Measurements from ENCODE around the gene SLC2A3.
"Not testable (repeated sequence)": the region's sequence is repeated elsewhere in the genome, so short reads cannot be mapped to it uniquely, and the experiment has no call there.

SLC2A3 gene

DNA sequence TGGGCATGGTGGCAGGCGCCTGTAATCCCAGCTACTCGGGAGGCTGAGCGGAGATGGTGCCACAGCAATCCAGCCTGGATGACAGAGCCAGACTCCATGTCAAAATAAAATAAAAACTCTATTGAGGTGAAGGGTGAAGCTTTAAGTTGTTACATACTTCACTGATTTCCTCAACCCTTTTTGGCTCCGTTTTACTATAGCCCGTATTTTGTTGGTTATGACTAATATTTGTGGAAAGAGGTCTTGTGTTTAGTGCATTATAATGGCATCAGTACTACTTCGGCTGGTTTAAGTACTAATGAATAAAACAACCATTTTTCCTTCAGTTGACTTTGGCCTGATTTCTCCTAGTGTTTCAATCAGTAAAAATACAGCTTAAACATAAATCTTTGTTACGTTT lies 36.2 kb downstream of the SLC2A3 start:
- Histone ChIP-seq H3K4me1 (no peaks in the 10 kb centered on the region), H3K27ac (no peak overlapping the region), H3K27me3 (ENCODE audit: control insufficient read depth, insufficient read depth, low read length) (no peaks in the 10 kb centered on the region), H3K9ac (no peak overlapping the region), H3K9me3 (ENCODE audit: control insufficient read depth, low read length) (no peaks in the 10 kb centered on the region), H3K4me3 (ENCODE audit: low read depth, low read length) (no peak overlapping the region), H3K4me2 (ENCODE audit: low read length) (no peak overlapping the region), H2AFZ (no peak overlapping the region), H3K79me2 (no peaks in the 10 kb centered on the region), H3K36me3 (ENCODE audit: control insufficient read depth, insufficient read depth, low read length) (no peaks in the 10 kb centered on the region)
- no peak for TF ChIP-seq CTCF (IDR thresholded peaks at IDR 0.05)

GRCh38 chr12:7896726-7897125 lies 39.3 kb downstream of the SLC2A3 start:
- not testable (repeated sequence) for H3K36me3 ChIP-seq (ENCODE audit: control insufficient read depth, insufficient read depth, low read length); H3K4me1 ChIP-seq; H3K27me3 ChIP-seq (ENCODE audit: control insufficient read depth, insufficient read depth, low read length); H3K79me2 ChIP-seq; H2AFZ ChIP-seq; H3K4me2 ChIP-seq (ENCODE audit: low read length); H3K9ac ChIP-seq; H3K9me3 ChIP-seq (ENCODE audit: control insufficient read depth, low read length); H3K4me3 ChIP-seq (ENCODE audit: low read depth, low read length); H3K27ac ChIP-seq

GRCh38 chr12:7892186-7892980 lies 43.6 kb downstream of the SLC2A3 start:
- no peak for TF ChIP-seq CTCF (IDR thresholded peaks at IDR 0.05)
- Histone ChIP-seq H3K4me3 (ENCODE audit: low read depth, low read length) (no peak overlapping the region), H2AFZ (no peak overlapping the region), H3K4me1 (no peaks in the 10 kb centered on the region), H3K36me3 (ENCODE audit: control insufficient read depth, insufficient read depth, low read length) (no peaks in the 10 kb centered on the region), H3K27me3 (ENCODE audit: control insufficient read depth, insufficient read depth, low read length) (no peaks in the 10 kb centered on the region), H3K9me3 (ENCODE audit: control insufficient read depth, low read length) (no peaks in the 10 kb centered on the region), H3K79me2 (no peaks in the 10 kb centered on the region), H3K9ac (no peak overlapping the region), H3K4me2 (ENCODE audit: low read length) (no peak overlapping the region), H3K27ac (no peak overlapping the region)

DNA sequence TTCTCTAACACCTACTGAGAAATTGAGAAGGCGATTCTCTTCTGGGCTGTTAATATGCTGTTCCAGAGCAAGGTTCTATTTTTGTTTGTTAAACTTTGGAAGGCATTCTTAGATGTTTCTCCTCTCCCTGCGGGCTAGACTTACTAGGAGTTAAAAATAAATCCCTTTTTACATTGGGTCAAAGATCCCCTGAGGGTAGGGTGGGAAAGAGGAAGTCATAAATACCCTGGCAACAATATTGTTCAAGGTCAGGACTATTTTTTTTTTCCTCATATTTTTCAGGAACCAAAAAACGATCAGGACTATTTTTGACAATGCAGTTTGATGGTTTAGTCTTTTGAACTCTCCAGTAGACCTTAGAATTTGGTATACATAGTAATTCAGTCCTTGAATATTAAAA lies 51.3 kb downstream of the SLC2A3 start:
- no peak overlapping the region for H3K4me2 ChIP-seq (ENCODE audit: low read length)
- no peaks in the 10 kb centered on the region for H3K4me1 ChIP-seq
- no peak overlapping the region for H2AFZ ChIP-seq
- no peak overlapping the region for H3K4me3 ChIP-seq (ENCODE audit: low read depth, low read length)
- no peak for TF ChIP-seq CTCF (IDR thresholded peaks at IDR 0.05)
- H3K36me3 ChIP-seq (ENCODE audit: control insufficient read depth, insufficient read depth, low read length): no peaks in the 10 kb centered on the region
- no peak overlapping the region for H3K9ac ChIP-seq
- no peaks in the 10 kb centered on the region for H3K79me2 ChIP-seq
- H3K27ac ChIP-seq: no peak overlapping the region
- no peaks in the 10 kb centered on the region for H3K9me3 ChIP-seq (ENCODE audit: control insufficient read depth, low read length)
- no peaks in the 10 kb centered on the region for H3K27me3 ChIP-seq (ENCODE audit: control insufficient read depth, insufficient read depth, low read length)

DNA sequence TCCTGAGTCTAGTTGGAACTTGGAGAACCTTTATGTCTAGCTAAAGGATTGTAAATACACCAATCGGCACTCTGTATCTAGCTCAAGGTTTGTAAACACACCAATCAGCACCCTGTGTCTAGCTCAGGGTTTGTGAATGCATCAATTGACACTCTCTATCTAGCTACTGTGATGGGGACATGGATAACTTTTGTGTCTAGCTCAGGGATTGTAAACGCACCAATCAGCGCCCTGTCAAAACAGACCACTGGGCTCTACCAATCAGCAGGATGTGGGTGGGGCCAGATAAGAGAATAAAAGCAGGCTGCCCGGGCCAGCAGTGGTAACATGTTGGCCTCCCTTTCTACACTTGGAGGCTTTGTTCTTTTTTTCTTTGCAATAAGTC lies 54.3 kb downstream of the SLC2A3 start:
- H3K4me1 ChIP-seq; H3K79me2 ChIP-seq; H3K4me2 ChIP-seq (ENCODE audit: low read length); H3K27ac ChIP-seq; H3K4me3 ChIP-seq (ENCODE audit: low read depth, low read length); H3K27me3 ChIP-seq (ENCODE audit: control insufficient read depth, insufficient read depth, low read length); H3K9ac ChIP-seq; H2AFZ ChIP-seq; H3K36me3 ChIP-seq (ENCODE audit: control insufficient read depth, insufficient read depth, low read length); H3K9me3 ChIP-seq (ENCODE audit: control insufficient read depth, low read length): not testable (repeated sequence)

- H3K27ac ChIP-seq; H3K4me1 ChIP-seq; H3K9me3 ChIP-seq (ENCODE audit: control insufficient read depth, low read length); H2AFZ ChIP-seq; H3K4me2 ChIP-seq (ENCODE audit: low read length); H3K27me3 ChIP-seq (ENCODE audit: control insufficient read depth, insufficient read depth, low read length); H3K79me2 ChIP-seq; H3K4me3 ChIP-seq (ENCODE audit: low read depth, low read length); H3K36me3 ChIP-seq (ENCODE audit: control insufficient read depth, insufficient read depth, low read length); H3K9ac ChIP-seq: not testable (repeated sequence)
Measured at GRCh38 chr12:7880952-7881735, 54.8 kb downstream of the SLC2A3 start.
